ENCODE results near the gene VTN. TPM values are rescaled to one million over a fixed set of nuclear protein-coding genes. Genes with fewer than 3 reads are reported as not detected.
A peak's percentile ranks its signal among the peaks of the same experiment; 100 is the strongest.

The VTN gene
- total and polyA plus RNA-seq, 10 donors = 0.84 to 4.0 (median 1.6) TPM

GRCh38 chr17:28392491-28392890, 22.4 kb upstream of the VTN start:
- peaks cover 0 to 28% (median 6%) of the 10 kb centered on the region in 6 donors for H3K4me1 ChIP-seq
- peak; percentile 61 for DNase-seq
- H3K27me3 ChIP-seq (replicated peaks in 1 of 7) = no peaks in the 10 kb centered on the region
- no peak overlapping the region for H3K27ac ChIP-seq
- intact Hi-C loops (cut with DNase I; ENCODE audit: low total_unique reads) = no loop called here
- WGBS, 5 donors = 64 to 87% (median 76%) methylated on average over 10 of the region's 10 CpGs
- no peaks in the 10 kb centered on the region for H3K9me3 ChIP-seq
- TF ChIP-seq POLR2AphosphoS5 (IDR thresholded peaks at IDR 0.05) (peak in 2 of 3 donors; percentile 59 to 62), POLR2A (IDR thresholded peaks at IDR 0.05) (no peak)
- TF ChIP-seq, protein P1, sequence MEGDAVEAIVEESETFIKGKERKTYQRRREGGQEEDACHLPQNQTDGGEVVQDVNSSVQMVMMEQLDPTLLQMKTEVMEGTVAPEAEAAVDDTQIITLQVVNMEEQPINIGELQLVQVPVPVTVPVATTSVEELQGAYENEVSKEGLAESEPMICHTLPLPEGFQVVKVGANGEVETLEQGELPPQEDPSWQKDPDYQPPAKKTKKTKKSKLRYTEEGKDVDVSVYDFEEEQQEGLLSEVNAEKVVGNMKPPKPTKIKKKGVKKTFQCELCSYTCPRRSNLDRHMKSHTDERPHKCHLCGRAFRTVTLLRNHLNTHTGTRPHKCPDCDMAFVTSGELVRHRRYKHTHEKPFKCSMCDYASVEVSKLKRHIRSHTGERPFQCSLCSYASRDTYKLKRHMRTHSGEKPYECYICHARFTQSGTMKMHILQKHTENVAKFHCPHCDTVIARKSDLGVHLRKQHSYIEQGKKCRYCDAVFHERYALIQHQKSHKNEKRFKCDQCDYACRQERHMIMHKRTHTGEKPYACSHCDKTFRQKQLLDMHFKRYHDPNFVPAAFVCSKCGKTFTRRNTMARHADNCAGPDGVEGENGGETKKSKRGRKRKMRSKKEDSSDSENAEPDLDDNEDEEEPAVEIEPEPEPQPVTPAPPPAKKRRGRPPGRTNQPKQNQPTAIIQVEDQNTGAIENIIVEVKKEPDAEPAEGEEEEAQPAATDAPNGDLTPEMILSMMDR (IDR thresholded peaks at IDR 0.05 in 8 of 11, conservative IDR thresholded peaks at IDR 0.05 in 3 of 11) = no peak
- no peak overlapping the region for H3K4me3 ChIP-seq
- H3K36me3 ChIP-seq = peaks cover 0 to 98% (median 42%) of the 10 kb centered on the region in 6 donors

- peaks cover 0 to 91% (median 42%) of the 10 kb centered on the region in 6 donors for H3K36me3 ChIP-seq
- intact Hi-C loops (cut with DNase I; ENCODE audit: low total_unique reads) = no loop called here
- WGBS, 5 donors = 45 to 93% (median 59%) methylated on average over 2 of the region's 2 CpGs
- H3K27ac ChIP-seq = no peak overlapping the region
- peaks cover 0 to 20% (median 3%) of the 10 kb centered on the region in 6 donors for H3K4me1 ChIP-seq
- H3K4me3 ChIP-seq = no peak overlapping the region
- DNase-seq = no peak
- no peaks in the 10 kb centered on the region for H3K9me3 ChIP-seq
- H3K27me3 ChIP-seq (replicated peaks in 1 of 7) = no peaks in the 10 kb centered on the region
- TF ChIP-seq, protein P1 (IDR thresholded peaks at IDR 0.05 in 8 of 11, conservative IDR thresholded peaks at IDR 0.05 in 3 of 11) = no peak
- no peak for TF ChIP-seq POLR2AphosphoS5 (IDR thresholded peaks at IDR 0.05)
- TF ChIP-seq POLR2A (IDR thresholded peaks at IDR 0.05) = no peak
These were observed 21.3 kb upstream of the VTN start for GRCh38 chr17:28391401-28391800.

DNA sequence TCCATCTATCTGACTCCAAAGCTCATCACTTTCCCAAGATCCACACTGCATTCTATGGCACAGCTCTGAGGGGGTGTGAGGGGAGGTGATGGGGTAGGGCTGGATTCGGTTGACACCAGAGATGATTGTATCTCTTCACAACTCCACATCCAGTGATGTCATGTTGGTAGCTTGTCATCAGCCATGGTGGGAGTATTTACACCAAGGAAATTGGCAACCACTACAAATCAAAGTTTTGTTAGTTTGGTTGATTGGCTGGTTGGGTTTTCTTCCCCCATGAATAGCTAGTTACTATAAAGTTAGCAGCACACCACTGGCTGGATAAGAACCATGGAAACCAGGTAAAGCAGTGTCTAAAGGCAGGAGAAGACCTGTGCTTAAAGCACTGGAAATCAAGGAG, 20.9 kb upstream of the VTN start:
- intact Hi-C loops (cut with DNase I; ENCODE audit: low total_unique reads) = no loop called here
- Histone ChIP-seq H3K27ac (no peak overlapping the region), H3K9me3 (no peaks in the 10 kb centered on the region), H3K36me3 (peaks cover 0 to 87% (median 41%) of the 10 kb centered on the region in 6 donors), H3K4me1 (peaks cover 0 to 16% (median 3%) of the 10 kb centered on the region in 6 donors), H3K27me3 (replicated peaks in 1 of 7) (no peaks in the 10 kb centered on the region), H3K4me3 (no peak overlapping the region)
- TF ChIP-seq, protein P1 (IDR thresholded peaks at IDR 0.05 in 8 of 11, conservative IDR thresholded peaks at IDR 0.05 in 3 of 11) = no peak
- WGBS, 5 donors = 88 to 97% (median 92%) methylated on average over 1 of the region's 1 CpG
- DNase-seq = no peak

DNA sequence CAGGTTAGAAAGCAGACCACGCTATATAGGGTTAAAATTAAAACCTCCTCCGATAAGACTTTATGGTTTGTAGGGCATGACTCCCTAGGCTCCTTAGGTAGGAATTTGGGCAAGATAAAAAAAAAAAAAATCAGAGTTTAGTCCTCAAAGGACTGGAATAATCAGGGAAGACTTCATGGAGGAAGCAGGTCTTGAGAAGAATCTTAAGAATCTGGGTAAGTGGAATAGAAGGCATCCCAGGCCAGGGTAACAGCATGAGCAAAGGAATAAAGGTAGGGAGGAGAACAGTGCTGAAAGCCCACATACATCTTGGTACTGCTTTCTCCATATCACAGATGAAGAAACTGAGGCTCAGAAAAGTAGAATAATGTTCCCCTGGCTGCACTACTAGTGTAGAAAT, 20.5 kb upstream of the VTN start:
- 90 to 98% (median 96%) methylated on average over 2 of the region's 2 CpGs for WGBS, 5 donors
- H3K36me3 ChIP-seq = peaks cover 0 to 83% (median 39%) of the 10 kb centered on the region in 6 donors
- no peak for DNase-seq
- no peak overlapping the region for H3K4me3 ChIP-seq
- H3K9me3 ChIP-seq = no peaks in the 10 kb centered on the region
- no peaks in the 10 kb centered on the region for H3K27me3 ChIP-seq (replicated peaks in 1 of 7)
- no peak for TF ChIP-seq POLR2A (IDR thresholded peaks at IDR 0.05)
- TF ChIP-seq, protein P1 (IDR thresholded peaks at IDR 0.05 in 8 of 11, conservative IDR thresholded peaks at IDR 0.05 in 3 of 11) = no peak
- TF ChIP-seq POLR2AphosphoS5 (IDR thresholded peaks at IDR 0.05) = no peak
- H3K27ac ChIP-seq = no peak overlapping the region
- H3K4me1 ChIP-seq = peaks cover 0 to 20% (median 6%) of the 10 kb centered on the region in 6 donors
- intact Hi-C loops (cut with DNase I; ENCODE audit: low total_unique reads) = no loop called here
